Measurements from ENCODE around the gene SEC22A.

SEC22A gene

GRCh38 chr3:123311201-123311600 is 109.5 kb downstream of the SEC22A start:
- DNase-seq, result no peak

- DNase-seq, result no peak
These were observed 110.9 kb downstream of the SEC22A start for GRCh38 chr3:123312331-123313265.

GRCh38 chr3:123313889-123314288 is 112.1 kb downstream of the SEC22A start:
- DNase-seq, result no peak

GRCh38 chr3:123314359-123315270 is 112.9 kb downstream of the SEC22A start:
- DNase-seq, result no peak

- DNase-seq, result no peak
These were observed 113.5 kb downstream of the SEC22A start for GRCh38 chr3:123315271-123315595.

GRCh38 chr3:123317716-123318115 is 116.0 kb downstream of the SEC22A start:
- DNase-seq, result no peak

- no peak for DNase-seq
These were observed 116.6 kb downstream of the SEC22A start for GRCh38 chr3:123318374-123318773.

- no peak for DNase-seq
These were observed 118.0 kb downstream of the SEC22A start for GRCh38 chr3:123319760-123320159.

GRCh38 chr3:123320221-123320620 is 118.5 kb downstream of the SEC22A start:
- DNase-seq, result no peak

GRCh38 chr3:123321806-123322205 is 120.1 kb downstream of the SEC22A start:
- no peak for DNase-seq

- DNase-seq, result no peak
These were observed 121.1 kb downstream of the SEC22A start for GRCh38 chr3:123322866-123323265.

Measured in activated T-cell treated with anti-CD3 and anti-CD28 coated beads, Interleukin-2, amount 50 U/mL, for 1 hour (primary cell).